IPS-18a (cell line): ENCODE measurements around the gene LRRC47.

Experiments used
- H3K27ac ChIP-seq: one replicate; pipeline ENCODE4 v1.5.1; 2013; ENCODE audit warnings: low read length
- H3K27me3 ChIP-seq: one replicate; pipeline ENCODE4 v1.6.1; 2013; ENCODE audit warnings: mild to moderate bottlenecking, low read length; ENCODE audit not compliant: control insufficient read depth, insufficient read depth
- H3K36me3 ChIP-seq: one replicate; pipeline ENCODE4 v1.6.1; 2013; ENCODE audit warnings: low read depth, low read length; ENCODE audit not compliant: control insufficient read depth
- H3K4me1 ChIP-seq: one replicate; pipeline ENCODE4 v1.6.1; 2013; ENCODE audit warnings: low read depth, low read length; ENCODE audit not compliant: control insufficient read depth
- H3K4me3 ChIP-seq: one replicate; pipeline ENCODE4 v1.5.1; 2013; ENCODE audit warnings: low read length
- H3K9ac ChIP-seq: one replicate; pipeline ENCODE4 v1.6.1; 2013; ENCODE audit warnings: mild to moderate bottlenecking, low read length, moderate library complexity
- H3K9me3 ChIP-seq: one replicate; pipeline ENCODE4 v1.6.1; 2013; ENCODE audit warnings: low read depth, low read length; ENCODE audit not compliant: control insufficient read depth

LRRC47 gene

GRCh38 chr1:3790952-3791351 lies 5.3 kb downstream of the LRRC47 start:
- no peaks in the 10 kb centered on the region for H3K27me3 ChIP-seq
- H3K27ac ChIP-seq: no peak overlapping the region
- H3K4me1 ChIP-seq: peaks cover 18% of the 10 kb centered on the region
- no peak overlapping the region for H3K4me3 ChIP-seq
- H3K36me3 ChIP-seq: peaks cover 4% of the 10 kb centered on the region
- no peak overlapping the region for H3K9ac ChIP-seq
- no peaks in the 10 kb centered on the region for H3K9me3 ChIP-seq

GRCh38 chr1:3790500-3790923 lies 5.8 kb downstream of the LRRC47 start:
- Histone ChIP-seq H3K4me1 (peaks cover 18% of the 10 kb centered on the region), H3K27me3 (no peaks in the 10 kb centered on the region), H3K4me3 (no peak overlapping the region), H3K9ac (no peak overlapping the region), H3K9me3 (no peaks in the 10 kb centered on the region), H3K27ac (no peak overlapping the region), H3K36me3 (peaks cover 4% of the 10 kb centered on the region)

- Histone ChIP-seq H3K36me3 (peaks cover 12% of the 10 kb centered on the region), H3K9me3 (no peaks in the 10 kb centered on the region), H3K27ac (no peak overlapping the region), H3K4me3 (no peak overlapping the region), H3K9ac (no peak overlapping the region), H3K27me3 (no peaks in the 10 kb centered on the region), H3K4me1 (peaks cover 12% of the 10 kb centered on the region)
Observed at GRCh38 chr1:3789421-3790300, 6.6 kb downstream of the LRRC47 start.

- Histone ChIP-seq H3K27ac (no peak overlapping the region), H3K4me1 (peaks cover 12% of the 10 kb centered on the region), H3K9ac (no peak overlapping the region), H3K36me3 (peaks cover 20% of the 10 kb centered on the region), H3K4me3 (no peak overlapping the region), H3K9me3 (no peaks in the 10 kb centered on the region), H3K27me3 (no peaks in the 10 kb centered on the region)
Observed at GRCh38 chr1:3788756-3789420, 7.4 kb downstream of the LRRC47 start.

GRCh38 chr1:3787745-3788605 lies 8.3 kb downstream of the LRRC47 start:
- peaks cover 11% of the 10 kb centered on the region for H3K4me1 ChIP-seq
- no peak overlapping the region for H3K9ac ChIP-seq

GRCh38 chr1:3787349-3787715 lies 9.0 kb downstream of the LRRC47 start:
- H3K27me3 ChIP-seq: no peaks in the 10 kb centered on the region
- no peak overlapping the region for H3K4me3 ChIP-seq
- H3K9ac ChIP-seq: no peak overlapping the region
- no peak overlapping the region for H3K27ac ChIP-seq
- H3K36me3 ChIP-seq: peaks cover 34% of the 10 kb centered on the region
- peaks cover 5% of the 10 kb centered on the region for H3K4me1 ChIP-seq
- H3K9me3 ChIP-seq: no peaks in the 10 kb centered on the region

More at GRCh38 chr1:3787745-3788605, 8.3 kb downstream of the LRRC47 start:
- no peak overlapping the region for H3K27ac ChIP-seq
- H3K9me3 ChIP-seq: no peaks in the 10 kb centered on the region
- H3K4me3 ChIP-seq: no peak overlapping the region
- peaks cover 28% of the 10 kb centered on the region for H3K36me3 ChIP-seq
- H3K27me3 ChIP-seq: no peaks in the 10 kb centered on the region

- peaks cover 40% of the 10 kb centered on the region for H3K36me3 ChIP-seq
- no peak overlapping the region for H3K27ac ChIP-seq
- no peak overlapping the region for H3K9ac ChIP-seq
- no peaks in the 10 kb centered on the region for H3K27me3 ChIP-seq
- no peak overlapping the region for H3K4me3 ChIP-seq
- no peaks in the 10 kb centered on the region for H3K9me3 ChIP-seq
- H3K4me1 ChIP-seq: no peaks in the 10 kb centered on the region
Observed at GRCh38 chr1:3786468-3787348, 9.6 kb downstream of the LRRC47 start.

- peaks cover 51% of the 10 kb centered on the region for H3K36me3 ChIP-seq
Observed at GRCh38 chr1:3785456-3786157, 10.7 kb downstream of the LRRC47 start.

GRCh38 chr1:3785045-3785444 lies 11.3 kb downstream of the LRRC47 start:
- Histone ChIP-seq H3K36me3 (peaks cover 57% of the 10 kb centered on the region), H3K9ac (no peak overlapping the region), H3K4me3 (no peak overlapping the region), H3K9me3 (no peaks in the 10 kb centered on the region), H3K27me3 (no peaks in the 10 kb centered on the region), H3K4me1 (no peaks in the 10 kb centered on the region), H3K27ac (no peak overlapping the region)

More at GRCh38 chr1:3785456-3786157, 10.7 kb downstream of the LRRC47 start:
- H3K9ac ChIP-seq: no peak overlapping the region
- no peaks in the 10 kb centered on the region for H3K4me1 ChIP-seq
- H3K27me3 ChIP-seq: no peaks in the 10 kb centered on the region
- no peak overlapping the region for H3K27ac ChIP-seq
- H3K4me3 ChIP-seq: no peak overlapping the region
- H3K9me3 ChIP-seq: no peaks in the 10 kb centered on the region

- H3K27me3 ChIP-seq: no peaks in the 10 kb centered on the region
- no peaks in the 10 kb centered on the region for H3K9me3 ChIP-seq
- H3K4me3 ChIP-seq: no peak overlapping the region
- no peaks in the 10 kb centered on the region for H3K4me1 ChIP-seq
- H3K27ac ChIP-seq: no peak overlapping the region
- H3K9ac ChIP-seq: no peak overlapping the region
- peaks cover 67% of the 10 kb centered on the region for H3K36me3 ChIP-seq
Observed at GRCh38 chr1:3783651-3784474, 12.4 kb downstream of the LRRC47 start.
